CD4-positive, alpha-beta T cell (primary cell): ENCODE data around the gene NOL3. TPM values are rescaled to one million over a fixed set of nuclear protein-coding genes. Genes with fewer than 3 reads are reported as not detected.
A peak's percentile ranks its signal among the peaks of the same experiment; 100 is the strongest.

Experiments used
- ATAC-seq: fragments of 200-7000 bp; cut with Tn5 transposase; one replicate; pipeline ENCODE4 v1.10.0; 2022; ENCODE audit warnings: mild to moderate bottlenecking; ENCODE audit not compliant: poor library complexity
- CTCF ChIA-PET: fragments of 350-600 bp; sonication (Branson Sonifier 250); formaldehyde crosslinking; loops from one replicate; lab custom pipeline; 2021; ENCODE audit warnings: antibody characterized with exemption, inconsistent platforms; lab: Charles Lee
- POLR2A ChIA-PET: fragments of 350-600 bp; sonication (Branson Sonifier 250); formaldehyde crosslinking; loops from one replicate; lab custom pipeline; 2021; ENCODE audit warnings: antibody characterized with exemption, inconsistent platforms; lab: Charles Lee
- DNase-seq, 14 experiments: peaks; one replicate each; pipeline ENCODE4 v3.0.0-alpha.2; 2013 to 2020; ENCODE audit warnings: mixed read lengths in 2 of 14
- H3K27ac ChIP-seq, 2 donors: one replicate each; pipeline versions ENCODE4 v1.5.1 to v1.7.0; 2013; ENCODE audit warnings: low read length in 2 of 2, low read depth in 1 of 2, mild to moderate bottlenecking in 1 of 2
- H3K27me3 ChIP-seq, 2 experiments: 1 replicate in 1 of 2; 2 replicates in 1 of 2; pipeline versions ENCODE4 v1.6.1 to v1.7.0; 2013; ENCODE audit warnings: low read length in 2 of 2, control low read depth in 1 of 2, mild to moderate bottlenecking in 1 of 2, moderate library complexity in 1 of 2; ENCODE audit not compliant: insufficient read depth in 2 of 2, control insufficient read depth in 1 of 2
- H3K36me3 ChIP-seq: one replicate; pipeline ENCODE4 v1.6.1; 2013; ENCODE audit warnings: low read length, control low read depth; ENCODE audit not compliant: insufficient read depth
- H3K4me1 ChIP-seq: one replicate; pipeline ENCODE4 v1.6.1; 2013; ENCODE audit warnings: low read length, control low read depth; ENCODE audit not compliant: insufficient read depth
- H3K4me3 ChIP-seq: one replicate; pipeline ENCODE4 v1.5.1; 2013; ENCODE audit warnings: mild to moderate bottlenecking, low read length, moderate library complexity
- H3K9me3 ChIP-seq, 2 experiments: 1 replicate in 1 of 2; 2 replicates in 1 of 2; pipeline versions ENCODE4 v1.6.1 to v1.7.0; 2013; ENCODE audit warnings: low read length in 2 of 2, mild to moderate bottlenecking in 2 of 2, control low read depth in 1 of 2, moderate library complexity in 1 of 2; ENCODE audit not compliant: control insufficient read depth in 1 of 2, insufficient read depth in 1 of 2
- H3K27ac Mint-ChIP-seq: one replicate; pipeline ENCODE4 v1.8.0; 2020; ENCODE audit warnings: mixed read lengths
- H3K27me3 Mint-ChIP-seq: one replicate; pipeline ENCODE4 v1.8.0; 2021; ENCODE audit warnings: mixed read lengths
- H3K36me3 Mint-ChIP-seq: one replicate; pipeline ENCODE4 v1.8.0; 2021; ENCODE audit warnings: low read depth, mixed read lengths
- H3K4me1 Mint-ChIP-seq: one replicate; pipeline ENCODE4 v1.8.0; 2021; ENCODE audit warnings: low read depth, mixed read lengths
- H3K4me3 Mint-ChIP-seq: one replicate; pipeline ENCODE4 v1.8.0; 2020; ENCODE audit warnings: mild to moderate bottlenecking, mixed read lengths
- H3K9me3 Mint-ChIP-seq: one replicate; pipeline ENCODE4 v1.8.0; 2020; ENCODE audit warnings: mixed read lengths
- CTCF ChIP-seq: fragments of 200-600 bp; IDR thresholded peaks from one replicate; pipeline ENCODE4 v1.8.0; 2022; ENCODE audit warnings: antibody characterized with exemption, mild to moderate bottlenecking
- intact Hi-C, 2 experiments: fragments of 100-400 bp; cut with DNase I in 1 of 2; cut with micrococcal nuclease in 1 of 2; formaldehyde crosslinking; loops; one replicate each; pipeline versions ENCODE4 v1.15.1 to v1.9.0; 2023 to 2025; cut with DNase I, micrococcal nuclease
- total RNA-seq, 174 experiments: library from RNA in 2 of 174; stranded (reverse) in 2 of 174; gene quantifications; one replicate each; pipeline ENCODE4 v1.2.3 and lab custom pipeline; 2021 to 2026

Gene NOL3
- total RNA-seq, 2 experiments from 2014 or later, result 1.1 to 1.2 TPM

GRCh38 chr16:67197704-67198103, 27.4 kb downstream of the NOL3 start:
- no peak overlapping the region for H3K4me3 ChIP-seq
- peaks cover 38% of the 10 kb centered on the region for H3K4me1 ChIP-seq
- Mint-ChIP-seq H3K36me3 (peaks cover 77% of the 10 kb centered on the region), H3K9me3 (no peaks in the 10 kb centered on the region), H3K4me1 (peaks cover 37% of the 10 kb centered on the region), H3K4me3 (no peak overlapping the region), H3K27ac (no peak overlapping the region), H3K27me3 (no peaks in the 10 kb centered on the region)
- ATAC-seq (no peak), DNase-seq (no peak)
- intact Hi-C loops, result no loop called here
- no peak overlapping the region for H3K27ac ChIP-seq
- no peak for TF ChIP-seq CTCF
- CTCF ChIA-PET, result interaction anchor here (0.5 to 1.5 kb wide), 4 partner anchors 20 to 281 kb away, joined by 3 to 6 read pairs (median 3); partner anchors contain the start of gene TMEM208
- H3K36me3 ChIP-seq, result peaks cover 81% of the 10 kb centered on the region
- POLR2A ChIA-PET, result interaction anchor here (0.6 to 0.9 kb wide), 2 partner anchors 29 to 245 kb away, joined by 4 to 5 read pairs; partner anchors contain the start of gene TMEM208
- H3K27me3 ChIP-seq, result no peaks in the 10 kb centered on the region
- no peaks in the 10 kb centered on the region for H3K9me3 ChIP-seq

GRCh38 chr16:67198238-67198734, 27.9 kb downstream of the NOL3 start:
- POLR2A ChIA-PET, result interaction anchor here (0.9 kb wide), 1 partner anchor 29 kb away, joined by 4 read pairs; the partner anchor contains the start of gene TMEM208
- intact Hi-C loops, result no loop called here

GRCh38 chr16:67199011-67199807, 28.9 kb downstream of the NOL3 start, which contains the start of gene ELMO3:
Gene ELMO3, plus strand, starts transcription at chr16:67199131. Its CDS starts 196 bp downstream, at chr16:67199327.
- H3K4me3 Mint-ChIP-seq, result peak within 1 kb of the TSS; percentile 20
- H3K4me3 ChIP-seq, result no peak within 1 kb of the TSS
- H3K27me3 ChIP-seq, result no peaks in the 10 kb centered on the region
- H3K9me3 ChIP-seq, result no peaks in the 10 kb centered on the region
- CTCF ChIA-PET, result interaction anchor here (1.5 kb wide), 1 partner anchor 28 kb away, joined by 6 read pairs; the partner anchor contains the start of gene TMEM208
- TF ChIP-seq CTCF, result no peak
- H3K36me3 ChIP-seq, result peaks cover 77% of the 10 kb centered on the region
- intact Hi-C loops, result no loop called here
- DNase-seq, result peak in 1 of 14 experiments; percentile 39
- H3K36me3 Mint-ChIP-seq, result peaks cover 72% of the 10 kb centered on the region
- H3K4me1 Mint-ChIP-seq, result peaks cover 22% of the 10 kb centered on the region
- H3K27ac ChIP-seq, result no peak within 1 kb of the TSS
- peak within 1 kb of the TSS; percentile 30 for H3K27ac Mint-ChIP-seq
- POLR2A ChIA-PET, result no interaction called here
- H3K4me1 ChIP-seq, result peaks cover 23% of the 10 kb centered on the region
- H3K27me3 Mint-ChIP-seq, result no peaks in the 10 kb centered on the region
- ATAC-seq, result no peak
- H3K9me3 Mint-ChIP-seq, result no peaks in the 10 kb centered on the region

More at GRCh38 chr16:67198238-67198734, 27.9 kb downstream of the NOL3 start:
- H3K4me3 ChIP-seq, result no peak overlapping the region
- H3K9me3 ChIP-seq, result no peaks in the 10 kb centered on the region
- peak overlapping the region; percentile 20 for H3K4me3 Mint-ChIP-seq
- DNase-seq, result peak in 3 of 14 experiments; percentile 19 to 59 (median 43)
- peaks cover 77% of the 10 kb centered on the region for H3K36me3 Mint-ChIP-seq
- peak; percentile 58 for ATAC-seq
- H3K27ac Mint-ChIP-seq, result peak overlapping the region; percentile 30
- peaks cover 32% of the 10 kb centered on the region for H3K4me1 ChIP-seq
- CTCF ChIA-PET, result interaction anchor here (0.5 to 1.5 kb wide), 4 partner anchors 19 to 280 kb away, joined by 3 to 6 read pairs (median 3); partner anchors contain the start of gene TMEM208
- TF ChIP-seq CTCF, result no peak
- no peaks in the 10 kb centered on the region for H3K27me3 Mint-ChIP-seq
- H3K27me3 ChIP-seq, result no peaks in the 10 kb centered on the region
- peaks cover 31% of the 10 kb centered on the region for H3K4me1 Mint-ChIP-seq
- no peak overlapping the region for H3K27ac ChIP-seq
- no peaks in the 10 kb centered on the region for H3K9me3 Mint-ChIP-seq
- peaks cover 80% of the 10 kb centered on the region for H3K36me3 ChIP-seq
